Right lobe of liver (tissue), 6 donors: Measurements from ENCODE around the gene BARD1. TPM values are rescaled to one million over a fixed set of nuclear protein-coding genes. Genes with fewer than 3 reads are reported as not detected.

Experiments used
- ATAC-seq, 4 donors: fragments of 200-7000 bp; cut with Tn5 transposase; one replicate each; pipeline ENCODE4 v1.9.1; 2020; ENCODE audit warnings: mild to moderate bottlenecking in 4 of 4, moderate library complexity in 4 of 4
- DNase-seq, 3 donors: peaks; one replicate each; pipeline ENCODE4 v3.0.0-alpha.2; 2020
- H3K27ac ChIP-seq, 3 donors: fragments of 200-600 bp; one replicate each; pipeline ENCODE4 v1.8.0; 2022
- H3K27me3 ChIP-seq, 2 donors: fragments of 200-600 bp; one replicate each; pipeline ENCODE4 v1.8.0; 2022
- H3K36me3 ChIP-seq, 4 donors: fragments of 200-600 bp; sonication (generic) in 1 of 4; one replicate each; pipeline versions ENCODE4 v1.5.1 to v1.8.0; 2017 to 2022; ENCODE audit warnings: control low read depth in 1 of 4
- H3K4me1 ChIP-seq, 4 donors: fragments of 200-600 bp; sonication (generic) in 1 of 4; one replicate each; pipeline versions ENCODE4 v1.5.1 to v1.8.0; 2017 to 2022; ENCODE audit warnings: control low read depth in 1 of 4
- H3K4me3 ChIP-seq, 3 donors: fragments of 200-600 bp; one replicate each; pipeline ENCODE4 v1.8.0; 2022
- H3K9me3 ChIP-seq, 4 donors: fragments of 200-600 bp; sonication (generic) in 1 of 4; one replicate each; pipeline versions ENCODE4 v1.5.1 to v1.8.0; 2017 to 2022; ENCODE audit warnings: control low read depth in 1 of 4
- CTCF ChIP-seq, 4 donors: fragments of 200-600 bp in 3 of 4; fragments of 450-650 bp in 1 of 4; IDR thresholded peaks; one replicate each; pipeline versions ENCODE4 v1.5.1 to v1.8.0; 2016 to 2022; ENCODE audit warnings: antibody characterized with exemption in 4 of 4, mild to moderate bottlenecking in 2 of 4
- POLR2A ChIP-seq: fragments of 450-650 bp; IDR thresholded peaks from one replicate; pipeline ENCODE4 v1.6.1; 2017; ENCODE audit warnings: antibody characterized with exemption, mild to moderate bottlenecking
- WGBS: methylation state at CpG from one replicate; pipeline ENCODE4 v1.1.6; 2018; ENCODE audit warnings: low coverage, low lambda C conversion rate; ENCODE audit not compliant: insufficient coverage; ENCODE audit errors: missing lambda C conversion rate; 5-methylcytosine and 5-hydroxymethylcytosine counted together
- intact Hi-C, 2 donors: fragments of 100-400 bp; cut with DNase I; formaldehyde crosslinking; loops; one replicate each; pipeline versions ENCODE4 v1.11.2 to v1.14.1; 2022
- long read RNA-seq: library from polyadenylated mRNA; unstranded; transcript quantifications from one replicate; pipeline ENCODE4 v2.0.0, GENCODE V29; 2019
- total RNA-seq, 6 experiments: library from RNA; depleted of rRNA in 2 of 6; stranded (reverse); fragments of >200 nt in 2 of 6; fragmentation: NEBNext Ultra II Directional in 3 of 6; extraction: Animal tissue kit (Norgen Biotek cat#: 25700) in 3 of 6; gene quantifications; one replicate each; pipeline versions ENCODE4 v1.1.0 to v1.2.4, GENCODE V29; 2016 to 2023
- donor health status: DM: no; HTN: yes; CAD: no.
- donor health status: DM: no; HTN: no; CAD: no.
- donor health status: DM: no; HTN: no; CAD: no.
- donor health status: DM: no; HTN: yes; CAD: no.
- donor health status: DM: no; HTN: yes; CAD: no.

BARD1 gene
- total RNA-seq, result 1 to 10 TPM; 1.8 to 6.1 (median 2.2) TPM
- long read RNA-seq, result 0 reads

- no peaks in the 10 kb centered on the region for H3K27me3 ChIP-seq
- TF ChIP-seq CTCF (IDR thresholded peaks at IDR 0.05), result no peak
- TF ChIP-seq POLR2A, result no peak
- H3K4me3 ChIP-seq, result peak within 1 kb of the TSS; percentile 75 to 86 (median 77)
- intact Hi-C loops, result no loop called here
- H3K27ac ChIP-seq, result peak within 1 kb of the TSS; percentile 69 to 91 (median 79)
- DNase-seq, result peak; percentile 62 to 71 (median 63)
- peaks cover 0 to 5% (median 0%) of the 10 kb centered on the region in 4 donors for H3K4me1 ChIP-seq
- WGBS, result under 1% methylated on average over 30 of the region's 76 CpGs
- H3K36me3 ChIP-seq, result no peaks in the 10 kb centered on the region
- H3K9me3 ChIP-seq, result no peaks in the 10 kb centered on the region
- ATAC-seq, result peak; percentile 13 to 37 (median 30)
These were observed at the start of gene BARD1 for GRCh38 chr2:214808981-214809750. Gene BARD1, minus strand, starts transcription at chr2:214809683. Its CDS starts 114 bp downstream, at chr2:214809569.

GRCh38 chr2:214856137-214856536, 46.7 kb upstream of the BARD1 start:
- WGBS, result 58% methylated on average over 3 of the region's 3 CpGs
- DNase-seq, result no peak
- no peak overlapping the region for H3K27ac ChIP-seq
- no peak overlapping the region for H3K4me3 ChIP-seq
- ATAC-seq, result no peak
- H3K36me3 ChIP-seq, result no peaks in the 10 kb centered on the region
- TF ChIP-seq POLR2A (no peak), CTCF (IDR thresholded peaks at IDR 0.05) (no peak)
- intact Hi-C loops, result no loop called here
- no peaks in the 10 kb centered on the region for H3K4me1 ChIP-seq
- no peaks in the 10 kb centered on the region for H3K9me3 ChIP-seq
- H3K27me3 ChIP-seq, result no peaks in the 10 kb centered on the region

GRCh38 chr2:214853906-214854305, 44.4 kb upstream of the BARD1 start:
- H3K4me3 ChIP-seq, result no peak overlapping the region
- no peak for ATAC-seq
- DNase-seq, result no peak
- H3K4me1 ChIP-seq, result no peaks in the 10 kb centered on the region
- no peaks in the 10 kb centered on the region for H3K9me3 ChIP-seq
- H3K36me3 ChIP-seq, result no peaks in the 10 kb centered on the region
- intact Hi-C loops, result no loop called here
- WGBS, result 63% methylated on average over 2 of the region's 2 CpGs
- TF ChIP-seq POLR2A (no peak), CTCF (IDR thresholded peaks at IDR 0.05) (no peak)
- H3K27me3 ChIP-seq, result no peaks in the 10 kb centered on the region
- no peak overlapping the region for H3K27ac ChIP-seq

- H3K4me1 ChIP-seq, result peaks cover 0 to 7% (median 0%) of the 10 kb centered on the region in 4 donors
- H3K27ac ChIP-seq, result no peak overlapping the region
- no peak overlapping the region for H3K4me3 ChIP-seq
- H3K27me3 ChIP-seq, result no peaks in the 10 kb centered on the region
- no peak for TF ChIP-seq CTCF (IDR thresholded peaks at IDR 0.05)
- no peak for TF ChIP-seq POLR2A
- intact Hi-C loops, result no loop called here
- DNase-seq, result no peak
- WGBS, result 63% methylated on average over 2 of the region's 2 CpGs
- peak; percentile 20 to 80 (median 62) for ATAC-seq
- no peaks in the 10 kb centered on the region for H3K9me3 ChIP-seq
- no peaks in the 10 kb centered on the region for H3K36me3 ChIP-seq
These were observed 34.3 kb upstream of the BARD1 start for GRCh38 chr2:214843823-214844222.
